Suprapubic skin (tissue), 4 donors: ENCODE data around the gene ARHGAP27.
"Not testable (repeated sequence)": the region's sequence is repeated elsewhere in the genome, so short reads cannot be mapped to it uniquely, and the experiment has no call there.

Experiments
- CTCF ChIP-seq, 2 donors: fragments of 200-600 bp in 1 of 2; fragments of 450-650 bp in 1 of 2; sonication (generic) in 1 of 2; IDR thresholded peaks; one replicate each; pipeline ENCODE4 v1.5.1; 2016 to 2019; ENCODE audit warnings: antibody characterized with exemption in 2 of 2, mild to moderate bottlenecking in 1 of 2, moderate library complexity in 1 of 2
- EP300 ChIP-seq: sonication (generic); formaldehyde crosslinking; IDR thresholded peaks from one replicate; pipeline ENCODE4 v1.6.1; 2017; ENCODE audit warnings: antibody characterized with exemption
- POLR2A ChIP-seq, 2 donors: fragments of 450-650 bp; IDR thresholded peaks; one replicate each; pipeline ENCODE4 v1.6.1; 2017; ENCODE audit warnings: antibody characterized with exemption in 2 of 2, mild to moderate bottlenecking in 2 of 2, moderate library complexity in 2 of 2
- POLR2AphosphoS5 ChIP-seq, 3 donors: sonication (generic); formaldehyde crosslinking; IDR thresholded peaks; one replicate each; pipeline ENCODE4 v1.6.1; 2017; ENCODE audit warnings: antibody characterized with exemption in 3 of 3

DNA sequence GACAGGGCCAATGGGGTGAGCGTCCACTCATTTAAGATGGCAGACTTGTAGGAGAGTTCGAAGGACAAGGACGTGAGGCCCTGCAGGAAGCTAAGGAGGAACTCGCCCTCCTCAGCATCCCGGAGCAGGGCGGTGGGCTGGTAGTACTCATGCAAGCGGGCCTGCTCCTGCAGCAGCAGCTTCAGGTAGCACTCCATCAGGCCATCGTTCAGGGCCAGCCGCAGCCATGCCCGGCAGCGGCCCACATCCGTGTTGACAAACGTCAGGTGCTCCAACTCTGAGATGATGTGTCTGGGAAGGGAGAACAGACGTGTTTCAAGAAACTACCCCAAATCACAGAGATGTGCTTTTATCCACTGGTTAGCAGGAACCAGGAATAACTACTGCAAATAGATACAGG, 42.8 kb upstream of the ARHGAP27 start:
- TF ChIP-seq CTCF (IDR thresholded peaks at IDR 0.05); EP300; POLR2A (IDR thresholded peaks at IDR 0.05); POLR2AphosphoS5 (IDR thresholded peaks at IDR 0.05): not testable (repeated sequence)
